Measurements from ENCODE around the gene CBFB.

The CBFB gene

GRCh38 chr16:67068212-67068753, 39.3 kb downstream of the CBFB start:
- in situ Hi-C loops (cut with HindIII; ENCODE audit: low pct_unique_long_range_greater_than_20kb, low sequenced_read_pairs): no loop called here
- TF ChIP-seq JUND (IDR thresholded peaks at IDR 0.05; ENCODE audit: low read depth): no peak

GRCh38 chr16:67071476-67072048, 42.6 kb downstream of the CBFB start:
- in situ Hi-C loops (cut with HindIII; ENCODE audit: low pct_unique_long_range_greater_than_20kb, low sequenced_read_pairs): no loop called here
- DNase-seq (ENCODE audit: low read depth in 1 of 2, low spot score in 1 of 2): no peak
- TF ChIP-seq JUND (IDR thresholded peaks at IDR 0.05; ENCODE audit: low read depth): no peak

More at GRCh38 chr16:67068212-67068753, 39.3 kb downstream of the CBFB start:
- no peak for DNase-seq (ENCODE audit: low read depth in 1 of 2, low spot score in 1 of 2)

GRCh38 chr16:67075331-67075730, 46.4 kb downstream of the CBFB start:
- no peak for TF ChIP-seq JUND (IDR thresholded peaks at IDR 0.05; ENCODE audit: low read depth)
- no peak for DNase-seq (ENCODE audit: low read depth in 1 of 2, low spot score in 1 of 2)
- in situ Hi-C loops (cut with HindIII; ENCODE audit: low pct_unique_long_range_greater_than_20kb, low sequenced_read_pairs): no loop called here

- in situ Hi-C loops (cut with HindIII; ENCODE audit: low pct_unique_long_range_greater_than_20kb, low sequenced_read_pairs): no loop called here
- DNase-seq (ENCODE audit: low read depth in 1 of 2, low spot score in 1 of 2): no peak
- TF ChIP-seq JUND (IDR thresholded peaks at IDR 0.05; ENCODE audit: low read depth): no peak
These were observed 48.9 kb downstream of the CBFB start for GRCh38 chr16:67077871-67078270.

- TF ChIP-seq JUND (IDR thresholded peaks at IDR 0.05; ENCODE audit: low read depth): no peak
- in situ Hi-C loops (cut with HindIII; ENCODE audit: low pct_unique_long_range_greater_than_20kb, low sequenced_read_pairs): no loop called here
- DNase-seq (ENCODE audit: low read depth in 1 of 2, low spot score in 1 of 2): no peak
These were observed 53.2 kb downstream of the CBFB start for GRCh38 chr16:67082100-67082499.

- DNase-seq (ENCODE audit: low read depth in 1 of 2, low spot score in 1 of 2): no peak
- TF ChIP-seq JUND (IDR thresholded peaks at IDR 0.05; ENCODE audit: low read depth): no peak
- in situ Hi-C loops (cut with HindIII; ENCODE audit: low pct_unique_long_range_greater_than_20kb, low sequenced_read_pairs): no loop called here
These were observed 53.9 kb downstream of the CBFB start for GRCh38 chr16:67082891-67083290.

GRCh38 chr16:67084345-67085028, 55.5 kb downstream of the CBFB start:
- TF ChIP-seq JUND (IDR thresholded peaks at IDR 0.05; ENCODE audit: low read depth): no peak
- in situ Hi-C loops (cut with HindIII; ENCODE audit: low pct_unique_long_range_greater_than_20kb, low sequenced_read_pairs): no loop called here
- DNase-seq (ENCODE audit: low read depth in 1 of 2, low spot score in 1 of 2): no peak

GRCh38 chr16:67086822-67087221, 57.9 kb downstream of the CBFB start:
- peak in 1 of 2 experiments; percentile 40 for DNase-seq (ENCODE audit: low read depth in 1 of 2, low spot score in 1 of 2)
- in situ Hi-C loops (cut with HindIII; ENCODE audit: low pct_unique_long_range_greater_than_20kb, low sequenced_read_pairs): no loop called here
- no peak for TF ChIP-seq JUND (IDR thresholded peaks at IDR 0.05; ENCODE audit: low read depth)

- DNase-seq (ENCODE audit: low read depth in 1 of 2, low spot score in 1 of 2): no peak
- in situ Hi-C loops (cut with HindIII; ENCODE audit: low pct_unique_long_range_greater_than_20kb, low sequenced_read_pairs): no loop called here
- no peak for TF ChIP-seq JUND (IDR thresholded peaks at IDR 0.05; ENCODE audit: low read depth)
These were observed 58.3 kb downstream of the CBFB start for GRCh38 chr16:67087291-67087690.

- no peak for TF ChIP-seq JUND (IDR thresholded peaks at IDR 0.05; ENCODE audit: low read depth)
- no peak for DNase-seq (ENCODE audit: low read depth in 1 of 2, low spot score in 1 of 2)
- in situ Hi-C loops (cut with HindIII; ENCODE audit: low pct_unique_long_range_greater_than_20kb, low sequenced_read_pairs): no loop called here
These were observed 58.9 kb downstream of the CBFB start for GRCh38 chr16:67087803-67088202.

- no peak for TF ChIP-seq JUND (IDR thresholded peaks at IDR 0.05; ENCODE audit: low read depth)
- DNase-seq (ENCODE audit: low read depth in 1 of 2, low spot score in 1 of 2): no peak
- in situ Hi-C loops (cut with HindIII; ENCODE audit: low pct_unique_long_range_greater_than_20kb, low sequenced_read_pairs): no loop called here
These were observed 59.6 kb downstream of the CBFB start for GRCh38 chr16:67088551-67088950.

- in situ Hi-C loops (cut with HindIII; ENCODE audit: low pct_unique_long_range_greater_than_20kb, low sequenced_read_pairs): no loop called here
- no peak for DNase-seq (ENCODE audit: low read depth in 1 of 2, low spot score in 1 of 2)
- no peak for TF ChIP-seq JUND (IDR thresholded peaks at IDR 0.05; ENCODE audit: low read depth)
These were observed 60.2 kb downstream of the CBFB start for GRCh38 chr16:67089101-67089500.

- no peak for TF ChIP-seq JUND (IDR thresholded peaks at IDR 0.05; ENCODE audit: low read depth)
- no peak for DNase-seq (ENCODE audit: low read depth in 1 of 2, low spot score in 1 of 2)
- in situ Hi-C loops (cut with HindIII; ENCODE audit: low pct_unique_long_range_greater_than_20kb, low sequenced_read_pairs): no loop called here
These were observed 63.1 kb downstream of the CBFB start for GRCh38 chr16:67091906-67092566.

Measured in T47D (cell line).